ENCODE measurements around the gene CFAP92.

CFAP92 gene

GRCh38 chr3:129005526-129006303 is 11.8 kb upstream of the CFAP92 start:
- Histone ChIP-seq H3K9ac (no peak overlapping the region), H3K4me1 (peaks cover 41 to 59% (median 50%) of the 10 kb centered on the region in 10 experiments), H3K9me3 (replicated peaks in 1 of 11) (no peaks in the 10 kb centered on the region), H3K4me3 (no peak overlapping the region), H3K36me3 (no peaks in the 10 kb centered on the region), H3K27ac (no peak overlapping the region), H4K20me1 (peaks cover 0 to 32% (median 22%) of the 10 kb centered on the region in 11 experiments; a peak in 17 of 22 replicates), H3K27me3 (peaks cover 45 to 57% (median 49%) of the 10 kb centered on the region in 11 experiments), H3K4me2 (peak overlapping the region in 10 of 11 experiments; percentile 1 to 30 (median 14); a peak in 7 of 22 replicates)
- no peak for TF ChIP-seq Cebpa-rat (IDR thresholded peaks at IDR 0.05)

DNA sequence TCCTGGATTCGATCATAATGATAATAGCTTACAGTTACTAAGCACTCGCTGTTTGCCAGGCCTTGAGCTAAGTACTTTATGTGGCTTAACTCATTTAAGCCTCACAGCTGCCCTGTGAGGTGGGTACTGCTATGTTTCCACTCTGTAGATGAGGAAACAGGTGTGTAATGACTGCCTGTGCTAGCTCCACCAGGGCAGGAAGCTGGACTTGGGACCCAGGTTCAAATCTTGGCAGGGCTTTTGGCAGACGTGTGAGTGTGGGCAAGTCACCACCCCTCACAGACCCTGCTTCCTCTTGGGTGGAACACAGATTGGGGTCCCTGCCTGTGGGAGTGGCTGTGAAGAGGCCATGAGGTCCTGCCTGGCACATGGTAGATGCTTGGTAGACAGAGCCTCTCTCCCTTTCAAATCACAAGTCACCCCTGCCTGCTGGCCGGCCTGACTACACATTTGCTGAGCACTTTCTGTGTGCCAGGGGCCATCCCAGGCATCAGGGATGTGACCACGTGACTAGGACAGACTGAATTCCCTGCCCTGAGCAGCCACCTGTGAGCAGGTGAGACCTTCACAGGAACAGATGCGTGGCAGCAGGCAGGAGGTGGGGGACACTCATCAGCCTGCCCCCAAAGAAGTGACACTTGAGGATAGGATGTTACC is 10.9 kb upstream of the CFAP92 start:
- peaks cover 54 to 67% (median 59%) of the 10 kb centered on the region in 11 experiments for H3K27me3 ChIP-seq
- no peak overlapping the region for H3K27ac ChIP-seq
- no peak overlapping the region for H3K9ac ChIP-seq
- peak overlapping the region in 2 of 11 experiments; percentile 13 to 25; a peak in 1 of 22 replicates for H3K4me2 ChIP-seq
- H3K4me3 ChIP-seq: no peak overlapping the region
- TF ChIP-seq Cebpa-rat (IDR thresholded peaks at IDR 0.05): no peak
- no peaks in the 10 kb centered on the region for H3K9me3 ChIP-seq (replicated peaks in 1 of 11)
- peaks cover 48 to 69% (median 57%) of the 10 kb centered on the region in 10 experiments for H3K4me1 ChIP-seq
- H3K36me3 ChIP-seq: no peaks in the 10 kb centered on the region
- H4K20me1 ChIP-seq: peaks cover 0 to 36% (median 25%) of the 10 kb centered on the region in 11 experiments; a peak in 17 of 22 replicates

GRCh38 chr3:129003578-129004112 is 9.8 kb upstream of the CFAP92 start:
- peak overlapping the region; percentile 13 to 71 (median 48); a peak in 21 of 22 replicates for H3K4me2 ChIP-seq
- no peak for TF ChIP-seq Cebpa-rat (IDR thresholded peaks at IDR 0.05)
- no peaks in the 10 kb centered on the region for H3K9me3 ChIP-seq (replicated peaks in 1 of 11)
- no peak overlapping the region for H3K9ac ChIP-seq
- peaks cover 0 to 36% (median 27%) of the 10 kb centered on the region in 11 experiments; a peak in 17 of 22 replicates for H4K20me1 ChIP-seq
- peaks cover 59 to 76% (median 66%) of the 10 kb centered on the region in 11 experiments for H3K27me3 ChIP-seq
- no peaks in the 10 kb centered on the region for H3K36me3 ChIP-seq
- H3K4me3 ChIP-seq: peak overlapping the region in 5 of 10 experiments; percentile 3 to 45 (median 19); a peak in 8 of 20 replicates
- H3K4me1 ChIP-seq: peaks cover 59 to 80% (median 69%) of the 10 kb centered on the region in 10 experiments
- H3K27ac ChIP-seq: no peak overlapping the region

DNA sequence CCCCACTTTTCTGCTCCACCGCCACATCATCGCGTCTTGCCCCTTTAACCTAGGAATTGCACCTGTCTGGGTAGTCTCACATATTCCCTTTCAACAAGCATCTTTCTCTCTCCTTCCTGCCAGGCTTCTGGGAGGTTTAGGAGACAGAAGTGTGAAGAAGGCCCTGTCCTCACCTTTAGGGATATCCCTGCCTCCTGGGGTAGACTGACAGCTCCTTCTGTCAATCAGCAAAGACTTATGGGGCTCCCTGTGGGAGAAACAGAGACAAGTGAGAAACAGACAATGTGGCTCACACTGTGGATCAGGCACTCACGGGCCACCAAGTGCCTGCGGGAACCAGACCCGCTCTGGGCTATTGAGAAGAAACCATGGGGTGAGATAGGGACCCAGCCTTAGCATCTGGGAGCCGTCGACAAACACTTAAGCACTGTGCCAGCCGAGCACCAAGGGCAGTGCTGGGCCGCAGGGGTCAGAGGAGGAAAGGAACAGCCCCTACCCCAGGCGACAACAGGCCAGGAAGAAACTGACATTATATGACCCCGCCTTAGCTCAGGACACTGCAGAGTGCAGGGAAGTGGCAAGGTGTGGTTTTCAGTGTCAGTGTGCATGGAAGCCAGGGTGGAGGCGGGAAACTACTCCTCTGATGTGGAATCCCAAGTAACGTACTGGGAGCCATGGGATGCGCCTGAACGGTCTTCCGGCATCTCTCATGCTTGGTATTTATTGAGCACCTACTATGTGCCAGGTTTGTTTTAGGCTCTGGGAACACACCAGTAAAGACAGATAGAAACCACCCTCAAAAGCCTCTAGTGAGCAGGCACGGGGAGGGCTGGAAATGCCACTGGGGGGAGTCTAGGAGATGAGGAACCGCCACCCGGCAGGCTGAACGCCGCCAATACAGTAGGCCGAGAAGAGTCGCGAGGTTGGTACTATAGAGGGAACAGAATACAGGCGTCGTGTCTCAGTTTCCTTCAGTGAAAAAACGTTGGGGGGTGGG is 9.0 kb upstream of the CFAP92 start:
- H3K27me3 ChIP-seq: peaks cover 59 to 76% (median 66%) of the 10 kb centered on the region in 11 experiments

GRCh38 chr3:129001806-129002572 is 8.1 kb upstream of the CFAP92 start:
- Histone ChIP-seq H3K27me3 (peaks cover 59 to 69% (median 66%) of the 10 kb centered on the region in 11 experiments), H3K4me1 (peaks cover 59 to 83% (median 72%) of the 10 kb centered on the region in 10 experiments)

More for the DNA sequence above, 9.0 kb upstream of the CFAP92 start:
- H3K9me3 ChIP-seq (replicated peaks in 1 of 11): no peaks in the 10 kb centered on the region
- no peak for TF ChIP-seq Cebpa-rat (IDR thresholded peaks at IDR 0.05)
- H3K27ac ChIP-seq: no peak overlapping the region
- peak overlapping the region; percentile 60 to 99 (median 98); a peak in 21 of 22 replicates for H3K4me2 ChIP-seq
- H3K36me3 ChIP-seq: no peaks in the 10 kb centered on the region
- H3K9ac ChIP-seq: no peak overlapping the region
- peaks cover 0 to 36% (median 27%) of the 10 kb centered on the region in 11 experiments; a peak in 17 of 22 replicates for H4K20me1 ChIP-seq
- peak overlapping the region in 8 of 10 experiments; percentile 44 to 73 (median 61); a peak in 12 of 20 replicates for H3K4me3 ChIP-seq
- H3K4me1 ChIP-seq: peaks cover 63 to 83% (median 72%) of the 10 kb centered on the region in 10 experiments

DNA sequence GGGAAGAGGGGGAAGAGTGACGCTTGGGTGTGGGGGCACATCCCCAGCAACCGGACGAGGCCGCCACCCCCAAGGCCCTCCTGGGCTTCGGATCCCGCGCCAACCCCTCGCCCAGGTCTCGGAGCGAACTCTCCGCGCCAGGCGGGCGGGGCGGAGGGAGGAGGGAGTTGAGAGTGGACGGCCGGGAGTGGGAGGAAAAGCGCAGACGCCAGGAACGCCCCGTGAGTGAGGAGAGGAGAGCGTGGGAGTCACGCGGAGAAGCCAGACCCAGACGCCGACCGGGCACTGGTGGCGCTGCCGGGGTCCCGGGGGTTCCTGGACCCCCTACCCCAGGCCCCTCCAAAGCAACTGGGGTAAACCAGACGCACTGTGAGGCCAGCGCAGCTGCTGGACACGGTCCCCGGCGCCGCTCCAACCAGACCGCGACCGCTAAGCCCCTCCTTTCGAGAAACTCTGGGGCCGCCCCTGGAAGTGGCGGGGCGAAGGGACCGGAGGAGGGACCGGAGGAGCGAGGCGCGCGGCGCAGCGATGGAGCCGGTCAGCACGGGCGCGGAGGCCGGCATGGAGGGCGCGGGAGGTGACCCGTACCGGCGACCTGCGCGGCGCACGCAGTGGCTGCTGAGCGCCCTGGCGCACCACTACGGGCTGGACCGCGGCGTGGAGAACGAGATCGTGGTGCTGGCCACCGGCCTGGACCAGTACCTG is 7.4 kb upstream of the CFAP92 start, which contains the start of gene EFCC1:
EFCC1 (plus strand) TSS at position 204 of the 705 bp plus-strand sequence; CDS start at position 529, 325 bp downstream.
- H3K36me3 ChIP-seq: no peaks in the 10 kb centered on the region
- peak within 1 kb of the TSS; percentile 94 to 99 (median 98) for H3K4me2 ChIP-seq
- H3K27me3 ChIP-seq: peaks cover 59 to 69% (median 66%) of the 10 kb centered on the region in 11 experiments
- peak within 1 kb of the TSS in 10 of 11 experiments; percentile 3 to 62 (median 38); a peak in 15 of 22 replicates for H3K9ac ChIP-seq
- H3K9me3 ChIP-seq (replicated peaks in 1 of 11): 0 out of 22 replicates have a peak, but pooled peaks cover 0 to 2% (median 0%) of the 10 kb centered on the region in 11 experiments
- peaks cover 0 to 36% (median 27%) of the 10 kb centered on the region in 11 experiments; a peak in 17 of 22 replicates for H4K20me1 ChIP-seq
- peak within 1 kb of the TSS; percentile 52 to 73 (median 61) for H3K4me3 ChIP-seq
- no peak within 1 kb of the TSS for H3K27ac ChIP-seq
- peaks cover 60 to 84% (median 74%) of the 10 kb centered on the region in 10 experiments for H3K4me1 ChIP-seq
- TF ChIP-seq Cebpa-rat (IDR thresholded peaks at IDR 0.05): no peak

More at GRCh38 chr3:129001806-129002572, 8.1 kb upstream of the CFAP92 start:
- Histone ChIP-seq H3K4me2 (peak overlapping the region; percentile 94 to 99 (median 98)), H3K4me3 (peak overlapping the region; percentile 52 to 73 (median 61)), H3K27ac (no peak overlapping the region), H4K20me1 (peaks cover 0 to 36% (median 27%) of the 10 kb centered on the region in 11 experiments; a peak in 17 of 22 replicates), H3K36me3 (no peaks in the 10 kb centered on the region), H3K9me3 (replicated peaks in 1 of 11) (0 out of 22 replicates have a peak, but pooled peaks cover 0 to 1% (median 0%) of the 10 kb centered on the region in 11 experiments), H3K9ac (peak overlapping the region in 9 of 11 experiments; percentile 3 to 62 (median 39); a peak in 14 of 22 replicates)
- TF ChIP-seq Cebpa-rat (IDR thresholded peaks at IDR 0.05): no peak
